ENCODE results near the gene MLXIP. TPM values are rescaled to one million over a fixed set of nuclear protein-coding genes. Genes with fewer than 3 reads are reported as not detected.

MLXIP gene
- total RNA-seq, 4 donors from 2014 or later: 9.6 to 20.0 (median 11.4) TPM

DNA sequence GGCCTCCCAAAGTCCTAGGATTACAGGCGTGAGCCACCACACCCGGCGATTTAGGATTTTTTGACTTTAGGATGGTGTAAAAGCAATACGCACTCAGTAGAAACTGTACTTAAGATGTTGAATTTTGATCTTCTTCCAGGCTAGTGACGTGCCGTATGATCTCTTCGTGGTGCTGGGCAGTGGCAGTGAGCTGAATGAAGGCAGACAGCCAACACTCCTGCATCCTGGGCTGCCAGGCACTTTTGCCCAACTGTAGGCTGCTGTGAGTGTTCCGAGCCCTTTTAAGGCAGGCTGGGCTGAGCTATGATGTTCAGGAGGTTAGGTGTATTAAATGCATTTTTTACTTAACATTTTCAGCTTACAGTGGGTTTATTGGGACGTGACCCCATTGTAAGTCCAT, 74.2 kb downstream of the MLXIP start:
- H3K36me3 ChIP-seq: no peaks in the 10 kb centered on the region
- no peak for TF ChIP-seq POLR2A (IDR thresholded peaks at IDR 0.05)
- no peak for TF ChIP-seq CTCF (IDR thresholded peaks at IDR 0.05)
- intact Hi-C loops (cut with DNase I): no loop called here
- no peaks in the 10 kb centered on the region for H3K9me3 ChIP-seq
- H3K27ac ChIP-seq: no peak overlapping the region
- no peaks in the 10 kb centered on the region for H3K27me3 ChIP-seq
- H3K4me3 ChIP-seq: no peak overlapping the region
- WGBS, 2 donors: 77 to 81% methylated on average over 8 to 9 of the region's 9 CpGs
- no peaks in the 10 kb centered on the region for H3K4me1 ChIP-seq
- DNase-seq: no peak

- WGBS, 2 donors: 78 to 83% methylated on average over 10 of the region's 10 CpGs
Measured at GRCh38 chr12:122155705-122156104, 77.1 kb downstream of the MLXIP start.

DNA sequence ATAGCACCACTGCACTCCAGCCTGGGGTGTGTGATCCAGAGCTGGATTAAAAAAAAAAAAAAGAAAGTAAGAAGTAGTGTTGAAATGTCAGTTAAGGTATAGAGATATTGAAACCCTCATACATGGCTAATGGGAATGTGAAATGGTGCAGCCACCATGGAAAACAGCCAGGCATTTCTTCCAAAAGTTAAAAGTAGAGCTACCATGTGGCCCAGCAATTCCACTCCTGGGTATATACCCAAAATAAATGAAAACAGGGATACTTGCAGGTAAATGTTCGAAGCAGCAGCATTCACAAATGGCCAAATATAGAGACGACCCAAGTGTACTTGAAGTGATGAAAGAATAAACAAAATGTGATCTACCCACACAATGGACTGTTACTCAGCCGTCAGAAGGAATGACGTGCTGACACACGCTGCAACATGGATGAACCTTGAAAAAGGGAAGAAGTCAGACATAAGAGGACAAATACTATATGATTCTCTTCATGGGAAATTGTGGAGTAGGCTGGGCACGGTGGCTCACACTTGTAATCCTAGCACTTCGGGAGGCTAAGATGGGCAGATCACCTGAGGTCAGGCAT, 80.2 kb downstream of the MLXIP start:
- whole genome bisulfite sequencing, 2 donors: 36 to 38% methylated on average over 7 of the region's 7 CpGs
- no peaks in the 10 kb centered on the region for H3K4me1 ChIP-seq

More at GRCh38 chr12:122155705-122156104, 77.1 kb downstream of the MLXIP start:
- no peak overlapping the region for H3K4me3 ChIP-seq
- intact Hi-C loops (cut with DNase I): no loop called here
- no peak for TF ChIP-seq POLR2A (IDR thresholded peaks at IDR 0.05)
- TF ChIP-seq CTCF (IDR thresholded peaks at IDR 0.05): no peak
- no peaks in the 10 kb centered on the region for H3K36me3 ChIP-seq
- H3K9me3 ChIP-seq: no peaks in the 10 kb centered on the region
- H3K27me3 ChIP-seq: no peaks in the 10 kb centered on the region
- H3K4me1 ChIP-seq: no peaks in the 10 kb centered on the region
- no peak for DNase-seq
- no peak overlapping the region for H3K27ac ChIP-seq

GRCh38 chr12:122159882-122160281, 81.3 kb downstream of the MLXIP start:
- 78 to 79% methylated on average over 4 of the region's 4 CpGs for WGBS, 2 donors
- Histone ChIP-seq H3K27me3 (peaks cover 0 to 1% (median 0%) of the 10 kb centered on the region in 4 donors), H3K36me3 (no peaks in the 10 kb centered on the region), H3K4me3 (no peak overlapping the region), H3K9me3 (no peaks in the 10 kb centered on the region), H3K4me1 (no peaks in the 10 kb centered on the region), H3K27ac (no peak overlapping the region)
- DNase-seq: no peak
- intact Hi-C loops (cut with DNase I): no loop called here
- TF ChIP-seq POLR2A (IDR thresholded peaks at IDR 0.05) (no peak), CTCF (IDR thresholded peaks at IDR 0.05) (no peak)

More for the DNA sequence above, 80.2 kb downstream of the MLXIP start:
- TF ChIP-seq CTCF (IDR thresholded peaks at IDR 0.05) (no peak), POLR2A (IDR thresholded peaks at IDR 0.05) (no peak)
- Histone ChIP-seq H3K4me3 (no peak overlapping the region), H3K9me3 (no peaks in the 10 kb centered on the region), H3K27me3 (no peaks in the 10 kb centered on the region), H3K27ac (no peak overlapping the region), H3K36me3 (no peaks in the 10 kb centered on the region)
- DNase-seq: no peak
- intact Hi-C loops (cut with DNase I): no loop called here

GRCh38 chr12:122160761-122161160, 82.2 kb downstream of the MLXIP start:
- H3K4me1 ChIP-seq: no peaks in the 10 kb centered on the region
- WGBS, 2 donors: 80 to 90% methylated on average over 11 of the region's 11 CpGs
- H3K9me3 ChIP-seq: no peaks in the 10 kb centered on the region
- H3K27ac ChIP-seq: no peak overlapping the region
- DNase-seq: no peak
- H3K27me3 ChIP-seq: peaks cover 0 to 7% (median 0%) of the 10 kb centered on the region in 4 donors
- H3K36me3 ChIP-seq: no peaks in the 10 kb centered on the region
- no peak overlapping the region for H3K4me3 ChIP-seq
- no peak for TF ChIP-seq CTCF (IDR thresholded peaks at IDR 0.05)
- intact Hi-C loops (cut with DNase I): no loop called here
